DND-41 (cell line): ENCODE results near the gene UFM1.
A peak's percentile ranks its signal among the peaks of the same experiment; 100 is the strongest.

Experiments used
- ATAC-seq: fragments of 200-7000 bp; cut with Tn5 transposase; 3 replicates; pipeline ENCODE4 v1.9.1; 2021; ENCODE audit warnings: low read depth; ENCODE audit not compliant: insufficient read depth
- DNase-seq: peaks from one replicate; pipeline ENCODE4 v3.0.0-alpha.2; 2020
- H2AFZ ChIP-seq: 2 replicates; pipeline ENCODE4 v1.6.0; 2012; ENCODE audit warnings: low read depth, low read length
- H3K27ac ChIP-seq: 2 replicates; pipeline ENCODE4 v1.5.1; 2012; ENCODE audit warnings: low read length, inconsistent platforms
- H3K27me3 ChIP-seq: fragments of 200-600 bp; sonication (generic); 2 replicates; pipeline ENCODE4 v1.6.0; 2012; ENCODE audit warnings: low read length, mild to moderate bottlenecking, inconsistent platforms; ENCODE audit not compliant: insufficient read depth, poor library complexity
- H3K36me3 ChIP-seq: 2 replicates; pipeline ENCODE4 v1.5.1; 2012; ENCODE audit warnings: low read length, inconsistent platforms; ENCODE audit not compliant: insufficient read depth
- H3K4me1 ChIP-seq: 2 replicates; pipeline ENCODE4 v1.5.1; 2012; ENCODE audit warnings: mild to moderate bottlenecking, low read length; ENCODE audit not compliant: insufficient read depth
- H3K4me2 ChIP-seq: 2 replicates; pipeline ENCODE4 v1.6.0; 2012; ENCODE audit warnings: mild to moderate bottlenecking, moderate library complexity, low read length, inconsistent platforms; ENCODE audit not compliant: insufficient read depth
- H3K4me3 ChIP-seq, 2 experiments: fragments of 200-600 bp in 1 of 2; shearing (Covaris generic) in 1 of 2; 2 replicates each; pipeline ENCODE4 v1.5.1; 2012 to 2016; ENCODE audit warnings: inconsistent platforms in 2 of 2, low read length in 2 of 2, mild to moderate bottlenecking in 2 of 2, low read depth in 1 of 2, moderate library complexity in 1 of 2
- H3K79me2 ChIP-seq: 2 replicates; pipeline ENCODE4 v1.6.0; 2012; ENCODE audit warnings: low read length, inconsistent platforms; ENCODE audit not compliant: insufficient read depth
- H3K9ac ChIP-seq: 2 replicates; pipeline ENCODE4 v1.6.0; 2012; ENCODE audit warnings: low read depth, mild to moderate bottlenecking, inconsistent platforms, low read length, moderate library complexity
- H3K9me3 ChIP-seq: 2 replicates; pipeline ENCODE4 v1.5.1; 2012; ENCODE audit warnings: low read length, moderate library complexity, mild to moderate bottlenecking, inconsistent platforms; ENCODE audit not compliant: insufficient read depth, severe bottlenecking
- H4K20me1 ChIP-seq: 2 replicates; pipeline ENCODE4 v1.6.0; 2012; ENCODE audit warnings: low read length; ENCODE audit not compliant: insufficient read depth
- EZH2 ChIP-seq: IDR thresholded peaks from 3 replicates; pipeline ENCODE4 v1.6.1; 2012; ENCODE audit warnings: borderline replicate concordance, low read depth, mild to moderate bottlenecking, moderate library complexity, low read length, inconsistent platforms; ENCODE audit not compliant: severe bottlenecking
- TF ChIP-seq, protein P1 (sequence below): IDR thresholded peaks from 2 replicates; pipeline ENCODE4 v1.5.1; 2012; ENCODE audit warnings: borderline replicate concordance, low read length, moderate library complexity, mild to moderate bottlenecking; ENCODE audit not compliant: poor library complexity, severe bottlenecking; ENCODE audit errors: extremely low read depth

UFM1 gene

DNA sequence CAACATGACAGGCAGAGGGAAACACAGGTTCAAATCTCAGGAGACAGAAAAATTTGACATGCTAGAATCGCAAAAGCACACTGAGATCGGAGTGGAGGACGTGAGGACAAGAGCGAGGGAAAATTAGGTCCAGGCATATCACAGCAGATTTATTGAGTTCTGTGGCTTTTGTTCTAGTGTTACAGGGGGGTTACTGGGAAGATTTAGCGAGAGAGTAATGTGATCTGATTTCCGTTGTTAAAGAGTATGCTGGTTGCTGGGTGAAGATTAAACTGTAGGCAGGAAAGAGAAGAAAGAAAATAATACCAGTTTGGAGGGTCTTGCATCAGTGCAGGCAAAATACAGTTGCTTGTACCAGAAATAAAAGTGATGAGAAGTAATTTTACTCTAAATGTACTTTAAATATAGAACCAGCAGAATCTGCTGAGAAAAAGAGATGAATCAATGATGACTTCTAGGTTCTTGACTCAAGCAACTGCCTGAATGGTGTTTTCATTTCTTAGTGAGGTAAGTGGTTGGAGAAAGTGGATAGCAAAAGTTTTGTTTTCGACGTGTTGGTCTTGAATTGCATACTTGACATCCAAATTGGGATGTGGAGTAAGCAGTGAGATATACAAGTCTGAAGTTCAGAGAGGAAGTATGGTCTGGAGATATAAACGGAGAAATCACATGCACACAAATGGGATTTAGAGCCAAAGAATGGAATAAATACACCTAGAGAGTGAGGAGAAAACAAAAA is 35.7 kb downstream of the UFM1 start:
- Histone ChIP-seq H3K4me1 (no peaks in the 10 kb centered on the region), H3K4me3 (no peak overlapping the region), H3K9ac (no peak overlapping the region), H3K27me3 (no peaks in the 10 kb centered on the region), H3K27ac (no peak overlapping the region), H2AFZ (no peak overlapping the region), H3K4me2 (no peak overlapping the region), H3K36me3 (no peaks in the 10 kb centered on the region), H4K20me1 (no peaks in the 10 kb centered on the region), H3K9me3 (no peaks in the 10 kb centered on the region), H3K79me2 (no peaks in the 10 kb centered on the region)
- DNase-seq (no peak), ATAC-seq (no peak)
- TF ChIP-seq, protein P1, sequence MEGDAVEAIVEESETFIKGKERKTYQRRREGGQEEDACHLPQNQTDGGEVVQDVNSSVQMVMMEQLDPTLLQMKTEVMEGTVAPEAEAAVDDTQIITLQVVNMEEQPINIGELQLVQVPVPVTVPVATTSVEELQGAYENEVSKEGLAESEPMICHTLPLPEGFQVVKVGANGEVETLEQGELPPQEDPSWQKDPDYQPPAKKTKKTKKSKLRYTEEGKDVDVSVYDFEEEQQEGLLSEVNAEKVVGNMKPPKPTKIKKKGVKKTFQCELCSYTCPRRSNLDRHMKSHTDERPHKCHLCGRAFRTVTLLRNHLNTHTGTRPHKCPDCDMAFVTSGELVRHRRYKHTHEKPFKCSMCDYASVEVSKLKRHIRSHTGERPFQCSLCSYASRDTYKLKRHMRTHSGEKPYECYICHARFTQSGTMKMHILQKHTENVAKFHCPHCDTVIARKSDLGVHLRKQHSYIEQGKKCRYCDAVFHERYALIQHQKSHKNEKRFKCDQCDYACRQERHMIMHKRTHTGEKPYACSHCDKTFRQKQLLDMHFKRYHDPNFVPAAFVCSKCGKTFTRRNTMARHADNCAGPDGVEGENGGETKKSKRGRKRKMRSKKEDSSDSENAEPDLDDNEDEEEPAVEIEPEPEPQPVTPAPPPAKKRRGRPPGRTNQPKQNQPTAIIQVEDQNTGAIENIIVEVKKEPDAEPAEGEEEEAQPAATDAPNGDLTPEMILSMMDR, result no peak
- TF ChIP-seq EZH2, result no peak

DNA sequence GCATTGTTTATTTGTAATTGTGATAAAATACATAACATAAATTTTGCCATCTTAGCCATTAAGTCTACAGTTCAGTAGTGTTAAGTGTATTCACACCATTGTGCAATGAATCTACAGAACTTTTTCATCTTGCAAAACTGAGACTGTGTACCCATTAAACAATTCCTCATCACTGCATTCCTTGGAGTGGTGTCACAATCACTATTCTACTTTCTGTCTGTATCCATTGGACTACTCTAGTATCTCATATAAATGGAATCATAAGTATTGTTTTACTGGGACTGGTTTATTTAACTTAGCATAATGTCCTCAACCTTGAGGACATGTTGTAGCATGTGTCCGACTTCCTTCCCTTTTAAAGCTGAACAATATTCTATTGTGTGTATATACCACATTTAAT is 36.8 kb downstream of the UFM1 start:
- Histone ChIP-seq H3K9ac (no peak overlapping the region), H3K36me3 (no peaks in the 10 kb centered on the region), H3K79me2 (no peaks in the 10 kb centered on the region), H3K27ac (no peak overlapping the region), H3K4me3 (no peak overlapping the region), H3K4me1 (no peaks in the 10 kb centered on the region), H2AFZ (no peak overlapping the region), H3K4me2 (no peak overlapping the region), H3K27me3 (no peaks in the 10 kb centered on the region), H4K20me1 (no peaks in the 10 kb centered on the region), H3K9me3 (no peaks in the 10 kb centered on the region)
- ATAC-seq (no peak), DNase-seq (no peak)
- TF ChIP-seq EZH2, result no peak
- TF ChIP-seq, protein P1, result no peak

DNA sequence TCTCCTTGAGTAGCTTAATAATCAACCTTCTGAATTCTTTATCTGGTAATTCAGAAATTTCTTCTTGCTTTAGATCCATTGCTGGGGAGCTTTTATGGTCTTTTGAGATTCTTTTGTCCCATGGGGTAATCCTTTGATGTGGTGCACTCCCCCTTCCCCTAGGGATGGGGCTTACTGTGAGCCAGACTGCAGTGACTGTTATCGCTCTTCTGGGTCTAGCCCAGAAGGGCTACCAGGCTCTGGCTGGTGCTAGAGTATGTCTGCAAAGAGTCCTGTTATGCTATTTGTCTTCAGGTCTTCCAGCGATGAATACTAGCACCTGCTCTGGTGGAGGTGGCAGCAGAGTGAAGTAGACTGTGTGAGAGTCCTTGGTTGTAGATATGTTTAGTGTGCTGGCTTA is 41.7 kb downstream of the UFM1 start:
- no peak overlapping the region for H2AFZ ChIP-seq
- TF ChIP-seq EZH2, result no peak
- TF ChIP-seq, protein P1, result no peak

More for the DNA sequence above, 41.7 kb downstream of the UFM1 start:
- H4K20me1 ChIP-seq, result no peaks in the 10 kb centered on the region
- H3K27ac ChIP-seq, result no peak overlapping the region
- ATAC-seq (0 out of 3 replicates have a peak, but pooled peaks have one; percentile 31), DNase-seq (no peak)
- H3K4me3 ChIP-seq, result no peak overlapping the region
- H3K9me3 ChIP-seq, result no peaks in the 10 kb centered on the region
- H3K9ac ChIP-seq, result no peak overlapping the region
- H3K4me2 ChIP-seq, result no peak overlapping the region
- no peaks in the 10 kb centered on the region for H3K4me1 ChIP-seq
- no peaks in the 10 kb centered on the region for H3K36me3 ChIP-seq
- no peaks in the 10 kb centered on the region for H3K27me3 ChIP-seq
- no peaks in the 10 kb centered on the region for H3K79me2 ChIP-seq
